DND-41 (cell line): Measurements from ENCODE around the gene ADAM11.

Experiments
- ATAC-seq: fragments of 200-7000 bp; cut with Tn5 transposase; 3 replicates; pipeline ENCODE4 v1.9.1; 2021; ENCODE audit warnings: low read depth; ENCODE audit not compliant: insufficient read depth
- DNase-seq: peaks from one replicate; pipeline ENCODE4 v3.0.0-alpha.2; 2020
- H2AFZ ChIP-seq: 2 replicates; pipeline ENCODE4 v1.6.0; 2012; ENCODE audit warnings: low read depth, low read length
- H3K27ac ChIP-seq: 2 replicates; pipeline ENCODE4 v1.5.1; 2012; ENCODE audit warnings: low read length, inconsistent platforms
- H3K27me3 ChIP-seq: fragments of 200-600 bp; sonication (generic); 2 replicates; pipeline ENCODE4 v1.6.0; 2012; ENCODE audit warnings: low read length, mild to moderate bottlenecking, inconsistent platforms; ENCODE audit not compliant: insufficient read depth, poor library complexity
- H3K36me3 ChIP-seq: 2 replicates; pipeline ENCODE4 v1.5.1; 2012; ENCODE audit warnings: low read length, inconsistent platforms; ENCODE audit not compliant: insufficient read depth
- H3K4me1 ChIP-seq: 2 replicates; pipeline ENCODE4 v1.5.1; 2012; ENCODE audit warnings: mild to moderate bottlenecking, low read length; ENCODE audit not compliant: insufficient read depth
- H3K4me2 ChIP-seq: 2 replicates; pipeline ENCODE4 v1.6.0; 2012; ENCODE audit warnings: mild to moderate bottlenecking, moderate library complexity, low read length, inconsistent platforms; ENCODE audit not compliant: insufficient read depth
- H3K4me3 ChIP-seq, 2 experiments: fragments of 200-600 bp in 1 of 2; shearing (Covaris generic) in 1 of 2; 2 replicates each; pipeline ENCODE4 v1.5.1; 2012 to 2016; ENCODE audit warnings: inconsistent platforms in 2 of 2, low read length in 2 of 2, mild to moderate bottlenecking in 2 of 2, low read depth in 1 of 2, moderate library complexity in 1 of 2
- H3K79me2 ChIP-seq: 2 replicates; pipeline ENCODE4 v1.6.0; 2012; ENCODE audit warnings: low read length, inconsistent platforms; ENCODE audit not compliant: insufficient read depth
- H3K9ac ChIP-seq: 2 replicates; pipeline ENCODE4 v1.6.0; 2012; ENCODE audit warnings: low read depth, mild to moderate bottlenecking, inconsistent platforms, low read length, moderate library complexity
- H3K9me3 ChIP-seq: 2 replicates; pipeline ENCODE4 v1.5.1; 2012; ENCODE audit warnings: low read length, moderate library complexity, mild to moderate bottlenecking, inconsistent platforms; ENCODE audit not compliant: insufficient read depth, severe bottlenecking
- H4K20me1 ChIP-seq: 2 replicates; pipeline ENCODE4 v1.6.0; 2012; ENCODE audit warnings: low read length; ENCODE audit not compliant: insufficient read depth
- EZH2 ChIP-seq: IDR thresholded peaks from 3 replicates; pipeline ENCODE4 v1.6.1; 2012; ENCODE audit warnings: borderline replicate concordance, low read depth, mild to moderate bottlenecking, moderate library complexity, low read length, inconsistent platforms; ENCODE audit not compliant: severe bottlenecking
- TF ChIP-seq, protein P1 (sequence below): IDR thresholded peaks from 2 replicates; pipeline ENCODE4 v1.5.1; 2012; ENCODE audit warnings: borderline replicate concordance, low read length, moderate library complexity, mild to moderate bottlenecking; ENCODE audit not compliant: poor library complexity, severe bottlenecking; ENCODE audit errors: extremely low read depth

The ADAM11 gene

GRCh38 chr17:44798356-44798755 is 39.6 kb downstream of the ADAM11 start:
- no peaks in the 10 kb centered on the region for H3K4me1 ChIP-seq
- H3K27ac ChIP-seq = no peak overlapping the region

GRCh38 chr17:44801880-44802279 is 43.1 kb downstream of the ADAM11 start:
- no peak for TF ChIP-seq EZH2
- TF ChIP-seq, protein P1, sequence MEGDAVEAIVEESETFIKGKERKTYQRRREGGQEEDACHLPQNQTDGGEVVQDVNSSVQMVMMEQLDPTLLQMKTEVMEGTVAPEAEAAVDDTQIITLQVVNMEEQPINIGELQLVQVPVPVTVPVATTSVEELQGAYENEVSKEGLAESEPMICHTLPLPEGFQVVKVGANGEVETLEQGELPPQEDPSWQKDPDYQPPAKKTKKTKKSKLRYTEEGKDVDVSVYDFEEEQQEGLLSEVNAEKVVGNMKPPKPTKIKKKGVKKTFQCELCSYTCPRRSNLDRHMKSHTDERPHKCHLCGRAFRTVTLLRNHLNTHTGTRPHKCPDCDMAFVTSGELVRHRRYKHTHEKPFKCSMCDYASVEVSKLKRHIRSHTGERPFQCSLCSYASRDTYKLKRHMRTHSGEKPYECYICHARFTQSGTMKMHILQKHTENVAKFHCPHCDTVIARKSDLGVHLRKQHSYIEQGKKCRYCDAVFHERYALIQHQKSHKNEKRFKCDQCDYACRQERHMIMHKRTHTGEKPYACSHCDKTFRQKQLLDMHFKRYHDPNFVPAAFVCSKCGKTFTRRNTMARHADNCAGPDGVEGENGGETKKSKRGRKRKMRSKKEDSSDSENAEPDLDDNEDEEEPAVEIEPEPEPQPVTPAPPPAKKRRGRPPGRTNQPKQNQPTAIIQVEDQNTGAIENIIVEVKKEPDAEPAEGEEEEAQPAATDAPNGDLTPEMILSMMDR = no peak
- Histone ChIP-seq H3K79me2 (peaks cover 8% of the 10 kb centered on the region), H2AFZ (no peak overlapping the region), H3K4me3 (no peak overlapping the region), H3K4me2 (no peak overlapping the region), H3K27me3 (no peaks in the 10 kb centered on the region), H3K27ac (no peak overlapping the region), H4K20me1 (peaks cover 5% of the 10 kb centered on the region; the same call in 1 of the 2 replicates), H3K4me1 (no peaks in the 10 kb centered on the region), H3K36me3 (peaks cover 61% of the 10 kb centered on the region), H3K9me3 (no peaks in the 10 kb centered on the region), H3K9ac (no peak overlapping the region)
- DNase-seq (no peak), ATAC-seq (no peak)

More at GRCh38 chr17:44798356-44798755, 39.6 kb downstream of the ADAM11 start:
- Histone ChIP-seq H3K36me3 (peaks cover 26% of the 10 kb centered on the region; the same call in 1 of the 2 replicates), H2AFZ (no peak overlapping the region), H3K27me3 (no peaks in the 10 kb centered on the region), H3K9ac (no peak overlapping the region), H3K4me3 (no peak overlapping the region), H3K4me2 (no peak overlapping the region), H3K79me2 (peaks cover 4% of the 10 kb centered on the region; the same call in 1 of the 2 replicates), H3K9me3 (no peaks in the 10 kb centered on the region), H4K20me1 (peaks cover 2% of the 10 kb centered on the region; the same call in 1 of the 2 replicates)
- DNase-seq (no peak), ATAC-seq (no peak)
- TF ChIP-seq EZH2 = no peak
- TF ChIP-seq, protein P1 = no peak

DNA sequence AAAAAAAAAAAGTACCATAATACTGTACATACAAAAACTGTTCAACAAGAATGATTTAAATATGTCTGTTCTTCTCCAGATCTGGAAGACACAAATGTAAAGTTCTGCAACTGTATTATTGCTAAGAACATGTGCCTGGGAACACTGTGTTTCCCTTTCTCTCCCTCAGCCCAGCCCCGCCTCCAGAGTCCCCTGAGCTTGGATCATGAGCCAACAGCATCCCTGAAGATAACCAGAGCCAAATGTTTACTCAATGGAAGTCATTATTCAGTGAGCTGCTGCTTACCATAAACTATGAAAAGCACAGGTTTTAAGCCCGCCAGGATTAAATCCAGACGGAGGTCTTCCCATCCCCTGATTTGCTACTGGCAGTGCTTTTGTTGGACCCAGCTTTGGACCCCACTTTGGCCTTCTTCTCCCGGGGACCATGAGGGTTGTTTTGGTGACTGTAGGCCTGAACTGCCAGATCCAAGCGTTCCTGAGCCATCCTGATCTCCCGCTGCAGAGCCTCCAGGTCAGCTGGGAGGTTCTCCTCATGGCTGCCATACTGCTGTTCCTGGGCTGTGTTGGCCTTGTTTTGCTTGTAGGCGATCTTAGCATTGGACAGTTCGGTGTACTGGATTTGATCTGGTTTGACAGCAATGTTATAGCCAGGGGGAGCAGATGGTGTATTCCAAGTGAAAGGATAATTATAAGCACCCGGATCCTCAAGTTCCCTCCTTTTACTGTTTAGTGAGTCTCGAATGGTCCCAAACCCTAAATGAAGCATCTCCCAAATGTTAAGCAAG is 45.7 kb downstream of the ADAM11 start:
- H3K9me3 ChIP-seq = no peaks in the 10 kb centered on the region
- no peak overlapping the region for H3K27ac ChIP-seq
- no peak overlapping the region for H3K9ac ChIP-seq
- no peak overlapping the region for H3K4me2 ChIP-seq
- H2AFZ ChIP-seq = no peak overlapping the region
- DNase-seq = no peak
- TF ChIP-seq EZH2 = no peak
- TF ChIP-seq, protein P1 = no peak
- peaks cover 27% of the 10 kb centered on the region for H3K79me2 ChIP-seq
- peaks cover 60% of the 10 kb centered on the region for H3K36me3 ChIP-seq
- no peak overlapping the region for H3K4me3 ChIP-seq
- H3K4me1 ChIP-seq = no peaks in the 10 kb centered on the region
- no peak for ATAC-seq
- no peaks in the 10 kb centered on the region for H3K27me3 ChIP-seq
- peaks cover 16% of the 10 kb centered on the region; the same call in 1 of the 2 replicates for H4K20me1 ChIP-seq
